NCI-H187 (cell line): ENCODE measurements around the gene FGF3.

Experiments
- DNase-seq, 2 experiments: peaks; one replicate each; lab custom pipeline; 2025; lab: John Stamatoyannopoulos, UW

The FGF3 gene

DNA sequence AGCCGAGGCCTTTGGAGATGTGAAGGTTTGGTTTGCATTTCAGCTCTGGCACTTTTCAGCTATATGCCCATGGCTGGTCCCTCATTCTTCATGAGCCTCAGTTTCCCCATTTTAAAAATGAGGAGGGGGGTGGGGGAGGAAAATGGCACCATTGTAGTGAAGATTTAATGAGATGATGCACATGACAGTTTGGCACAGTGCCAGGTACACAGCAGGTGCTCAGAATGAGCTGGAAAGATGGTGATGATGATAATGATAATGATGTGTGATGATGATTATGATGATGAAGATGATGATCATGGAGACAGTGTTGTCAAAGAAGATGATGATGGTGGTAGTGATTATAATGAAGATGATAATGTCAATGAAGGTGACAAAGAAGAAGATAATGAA lies 24.3 kb upstream of the FGF3 start:
- DNase-seq: no peak

DNA sequence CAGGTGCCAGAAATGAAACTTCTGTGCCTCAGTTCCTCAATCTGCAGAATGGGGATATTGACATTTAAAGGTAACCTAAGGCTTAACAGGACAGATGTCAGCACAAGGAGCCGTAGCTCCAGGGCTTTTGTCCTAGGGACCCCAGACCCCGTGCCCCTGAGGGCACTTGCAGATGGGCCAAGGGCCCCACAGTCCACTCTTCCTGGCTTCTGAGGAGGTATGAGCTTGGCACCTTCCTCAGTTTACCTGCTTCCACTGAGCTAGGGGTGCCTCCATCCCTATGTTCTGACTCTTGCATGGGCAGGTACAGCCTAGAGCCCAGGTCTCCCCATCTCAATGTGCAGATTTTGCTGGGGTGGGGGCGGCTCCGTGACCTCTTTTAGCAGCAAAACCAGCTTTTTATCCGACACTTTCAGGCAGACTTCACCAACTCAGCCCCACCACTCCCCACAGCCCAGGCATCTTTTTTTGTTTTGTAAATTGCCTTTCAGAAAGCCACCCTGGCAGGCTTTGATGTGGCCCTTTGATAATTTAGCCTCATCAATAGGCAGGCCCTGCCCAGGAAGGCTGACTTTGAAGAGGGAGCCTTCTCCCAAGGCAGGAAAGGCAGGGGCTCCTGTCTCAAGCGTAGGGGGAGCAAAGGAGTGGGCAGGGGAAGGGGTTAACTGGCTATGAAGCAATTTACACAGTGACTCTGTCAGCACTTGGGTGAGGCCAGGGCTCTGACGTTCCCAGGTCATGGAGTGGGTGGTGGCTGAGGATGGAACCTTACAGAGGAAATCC lies 23.7 kb upstream of the FGF3 start:
- no peak for DNase-seq

DNA sequence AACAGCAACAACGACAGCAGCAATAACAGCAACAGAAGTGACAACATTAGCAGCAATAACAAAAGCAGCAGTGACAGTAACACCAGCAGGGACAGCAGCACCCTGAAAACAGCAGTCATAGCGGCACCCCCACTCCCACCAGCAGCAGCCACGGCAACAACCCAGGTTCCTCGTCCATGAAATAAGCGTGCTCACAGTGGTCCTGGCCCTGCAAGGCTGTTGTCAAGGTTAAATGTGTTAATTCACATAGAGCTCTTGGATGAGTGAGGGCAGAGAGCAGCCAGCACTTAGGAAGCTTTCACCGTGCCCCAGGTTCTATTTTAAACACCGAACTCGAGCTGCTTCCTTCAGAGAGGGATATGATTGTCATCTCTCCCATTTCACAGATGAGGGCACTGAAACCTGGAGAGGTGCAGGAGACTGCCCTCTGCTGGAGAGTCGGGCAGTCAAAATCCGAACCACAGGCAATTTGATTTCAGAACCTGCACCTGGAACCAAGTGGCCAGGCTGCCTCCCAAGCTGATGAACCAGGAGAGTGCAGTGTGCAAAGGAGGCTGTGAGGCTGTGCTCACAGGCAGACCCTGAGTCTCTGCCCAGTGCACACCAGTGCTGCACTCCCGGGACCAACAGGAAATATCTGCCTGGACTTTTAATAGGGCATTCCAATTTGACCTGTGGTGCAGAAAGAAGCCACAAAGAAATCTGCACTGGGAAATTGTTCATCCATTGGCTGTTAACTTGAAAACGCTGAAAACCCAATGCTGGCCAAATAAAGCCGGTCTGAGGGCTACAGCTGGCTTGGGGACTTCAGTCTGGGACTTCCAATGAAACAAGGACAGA lies 22.9 kb upstream of the FGF3 start:
- no peak for DNase-seq

DNA sequence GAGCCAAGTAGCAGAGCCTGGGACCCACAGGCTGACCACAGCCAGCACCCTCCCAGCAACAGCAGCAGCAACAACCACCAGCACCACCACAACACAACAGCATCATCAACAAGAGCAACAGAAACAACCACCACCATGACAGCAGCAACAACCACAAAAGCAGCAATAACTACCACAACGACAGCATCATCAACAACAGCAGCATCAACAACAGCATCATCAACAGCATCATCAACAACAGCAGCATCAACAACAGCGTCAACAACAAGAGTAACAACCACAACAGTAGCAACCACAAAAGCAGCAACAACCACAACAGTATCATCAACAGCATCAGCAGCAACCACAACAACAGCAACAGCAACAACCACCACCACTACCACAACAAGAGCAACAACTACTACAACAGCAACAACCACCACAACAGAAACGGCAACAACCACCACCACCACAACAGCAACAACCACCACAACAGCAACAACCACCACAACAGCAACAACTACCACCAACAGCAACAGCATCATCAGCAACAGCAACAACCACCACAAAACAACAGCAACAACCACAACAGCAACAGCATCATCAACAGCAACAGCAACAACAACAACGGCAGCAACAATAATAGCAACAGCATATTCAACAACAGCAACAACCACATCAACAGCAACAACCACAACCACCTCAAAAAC lies 22.1 kb upstream of the FGF3 start:
- DNase-seq: no peak

DNA sequence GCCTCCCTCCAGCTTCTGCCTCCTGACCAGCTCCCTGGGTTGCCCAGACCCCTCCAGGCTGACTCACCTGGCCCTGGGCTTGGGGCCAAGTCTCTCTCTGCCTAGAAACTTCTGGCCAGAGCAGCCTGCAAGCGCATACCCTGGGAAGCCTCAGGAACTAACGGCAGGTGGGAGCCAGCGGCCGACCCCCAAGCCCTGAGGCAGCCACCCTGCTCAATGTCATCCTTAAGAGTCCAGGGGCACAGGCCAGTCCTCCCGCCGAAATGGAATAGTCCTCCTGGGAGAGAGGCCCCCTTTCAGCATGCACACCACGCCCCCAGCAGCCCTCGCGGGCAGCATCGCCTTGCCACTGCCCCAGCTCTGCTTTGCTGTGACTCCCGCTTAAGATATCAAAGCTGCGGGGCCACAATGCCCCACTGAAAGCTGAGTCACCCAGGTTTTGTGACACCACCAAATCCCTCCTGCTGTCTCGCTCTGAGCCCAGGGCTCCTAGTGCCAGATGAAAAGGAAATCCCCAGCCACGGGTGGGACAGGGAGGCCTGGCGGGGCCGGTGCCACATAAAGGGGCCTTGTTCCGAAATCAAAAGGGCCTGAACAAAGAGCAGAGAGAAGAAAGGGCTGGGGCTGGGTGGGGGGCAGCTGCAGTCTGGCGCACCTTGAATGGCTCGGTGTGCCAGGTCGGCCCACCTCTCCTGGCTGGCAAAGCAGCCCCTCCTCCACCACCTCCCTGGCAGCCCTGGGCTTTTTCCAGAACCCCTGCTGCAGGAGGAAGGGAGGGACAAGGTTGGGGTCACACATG lies 21.4 kb upstream of the FGF3 start:
- no peak for DNase-seq

DNA sequence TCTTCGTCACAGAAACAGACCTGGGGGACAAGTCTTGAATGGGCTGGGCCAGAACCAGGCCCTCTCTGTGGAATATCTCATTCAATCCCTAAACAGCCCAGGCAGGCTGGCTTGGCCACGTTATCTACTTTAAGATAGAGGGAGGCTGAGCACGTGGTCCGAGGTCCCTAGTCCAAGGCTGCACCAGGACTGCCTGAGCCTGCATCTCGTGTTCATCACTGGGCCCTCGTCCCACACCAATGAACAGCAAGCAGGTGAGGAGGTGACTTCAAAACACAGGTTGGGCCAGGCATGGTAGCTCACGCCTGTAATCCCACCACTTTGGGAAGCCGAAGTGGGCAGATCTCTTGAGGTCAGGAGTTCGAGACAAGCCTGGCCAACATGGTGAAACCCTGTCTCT lies 20.3 kb upstream of the FGF3 start:
- DNase-seq: no peak

DNA sequence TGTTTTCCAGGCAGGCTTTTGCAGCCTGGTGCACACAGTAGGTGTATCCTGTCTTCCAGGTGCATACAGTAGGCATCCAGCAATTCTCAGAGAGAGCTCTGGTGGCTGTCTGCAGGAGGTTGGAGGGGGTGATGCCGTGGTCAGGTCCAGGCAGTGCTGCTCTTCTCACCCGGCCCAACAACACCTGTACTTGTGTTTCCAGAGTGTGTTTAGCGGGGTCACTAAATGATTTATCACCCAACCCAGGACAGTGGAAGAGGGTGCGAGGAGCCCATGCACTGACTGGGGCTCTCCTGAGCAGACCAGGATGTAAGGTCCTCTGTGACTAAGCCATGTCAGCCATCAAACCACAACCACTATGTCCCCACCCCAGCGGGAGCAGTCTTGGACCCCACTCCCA lies 18.6 kb upstream of the FGF3 start:
- DNase-seq: no peak

DNA sequence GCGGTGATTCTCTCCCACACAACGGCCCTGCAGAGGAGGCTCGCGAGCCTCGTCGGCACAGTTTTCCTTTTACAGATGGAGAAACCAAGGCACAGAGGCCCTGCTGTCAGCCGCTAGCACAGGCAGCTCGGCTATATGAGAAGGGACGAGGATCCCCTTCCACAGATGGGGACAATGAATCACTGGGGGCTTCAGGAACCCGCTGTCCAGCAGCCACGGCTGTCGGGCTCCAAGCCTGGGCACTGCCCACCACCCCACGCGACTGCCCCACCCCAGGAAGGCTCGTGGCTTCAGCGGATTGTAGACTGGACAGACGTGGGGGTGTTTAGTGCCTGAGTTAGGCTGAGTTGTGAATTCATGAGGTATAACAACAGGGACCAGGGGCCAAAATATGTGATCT lies 17.2 kb upstream of the FGF3 start:
- no peak for DNase-seq

DNA sequence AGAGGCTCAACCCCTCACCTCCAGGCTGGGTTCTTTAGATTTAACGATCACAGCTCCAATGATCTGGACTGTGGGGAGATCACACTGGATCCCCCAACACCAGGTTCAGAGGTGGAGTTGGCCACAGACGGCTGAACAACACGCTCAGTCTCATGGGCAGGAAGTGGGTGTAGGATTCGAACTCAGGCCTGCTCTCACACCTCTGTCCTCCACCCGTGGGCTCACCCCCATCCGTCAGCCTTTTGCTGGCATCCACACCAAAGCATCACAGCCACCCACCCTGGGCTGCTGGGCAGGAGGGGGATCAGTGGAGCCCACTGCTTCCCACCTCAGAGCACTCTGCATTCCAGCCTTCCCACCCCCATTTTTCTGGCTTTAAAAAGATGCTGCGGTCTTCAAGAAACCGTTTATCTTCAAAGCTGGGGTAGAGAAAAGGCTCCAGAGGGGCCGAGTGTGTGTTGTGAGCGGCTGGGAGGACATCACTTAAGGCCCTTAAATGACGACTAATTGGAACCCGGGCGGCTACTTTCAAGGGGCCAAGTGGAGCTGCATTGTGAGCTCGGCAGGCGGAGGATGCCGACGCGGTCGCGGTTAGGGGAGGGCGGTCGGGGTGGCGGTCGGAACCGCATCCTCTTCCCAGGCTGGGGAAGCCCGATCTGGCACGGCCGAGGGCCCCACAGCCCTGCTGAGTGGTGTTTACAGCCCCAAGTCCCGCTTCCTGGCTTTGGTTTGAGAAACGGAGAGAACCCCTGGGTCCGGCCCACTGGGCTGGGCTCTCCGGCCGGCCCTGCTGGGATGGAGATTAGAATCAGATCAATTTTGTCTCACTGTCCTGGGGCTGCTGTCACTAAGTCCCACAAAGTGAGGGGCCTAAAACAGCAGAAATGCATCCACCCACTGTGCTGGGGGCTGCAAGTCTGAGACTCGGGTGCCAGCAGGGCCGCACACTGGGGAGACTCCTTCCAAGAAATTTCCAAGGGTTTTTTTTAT lies 15.9 kb upstream of the FGF3 start:
- no peak for DNase-seq

DNA sequence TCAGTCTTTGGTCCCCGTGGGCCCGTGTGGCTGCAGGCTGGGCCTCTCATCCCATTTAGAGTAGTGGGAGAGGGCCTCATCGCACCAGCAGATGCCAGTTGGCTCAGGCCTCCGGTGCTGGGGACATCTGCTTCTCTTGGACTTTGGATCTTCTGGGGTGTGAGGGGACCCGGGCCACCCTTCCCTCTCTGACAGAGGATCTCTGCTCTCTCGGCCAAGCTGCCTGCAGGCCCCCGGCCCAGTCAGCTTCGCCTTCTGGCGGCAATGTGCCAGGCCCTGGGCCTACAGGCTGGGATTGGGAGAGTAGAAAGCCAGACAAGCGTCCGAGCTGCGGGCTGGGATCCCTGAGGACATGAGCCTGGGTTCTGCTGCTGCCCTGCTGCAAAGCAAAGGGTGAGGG lies 15.0 kb upstream of the FGF3 start:
- no peak for DNase-seq

DNA sequence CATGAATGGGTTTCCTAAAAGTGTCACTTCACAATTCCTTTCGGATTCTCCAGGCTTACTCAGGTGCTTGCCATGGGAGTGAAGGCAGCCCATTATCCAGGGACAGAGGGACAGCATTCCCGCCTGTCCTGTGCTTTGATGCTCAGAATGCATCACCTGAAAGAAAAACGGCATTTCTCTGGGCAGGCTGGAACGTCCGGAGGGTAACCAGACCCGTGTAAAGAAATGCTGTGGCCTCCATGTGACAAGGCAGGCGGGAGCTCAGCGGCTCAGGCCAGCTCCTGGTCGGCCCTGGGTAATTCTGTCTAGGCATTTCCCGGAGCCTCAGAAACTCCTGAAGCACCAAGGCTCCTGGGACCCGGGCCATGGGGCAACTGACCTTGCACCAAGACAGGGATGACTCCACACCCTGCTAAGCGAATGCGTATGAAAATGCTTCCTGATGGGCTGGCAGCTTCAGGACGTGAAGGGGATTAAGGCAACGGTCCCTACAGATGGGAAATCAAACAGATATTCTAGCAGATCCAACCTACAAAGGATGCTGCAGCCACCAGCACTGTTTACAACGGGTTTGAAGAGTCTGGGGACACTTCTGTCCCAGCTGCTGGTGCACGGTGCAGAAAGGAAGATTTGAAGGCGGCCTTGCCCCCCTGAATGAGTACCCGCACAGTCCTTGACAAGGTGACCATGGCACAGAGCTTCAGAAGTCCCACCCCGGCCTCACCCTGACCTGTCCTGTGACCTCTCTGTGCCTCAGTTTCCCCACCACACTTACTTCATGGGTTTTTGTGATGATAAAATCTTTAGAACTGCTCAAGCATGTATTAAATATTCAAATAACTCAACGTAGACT lies 13.6 kb upstream of the FGF3 start:
- no peak for DNase-seq

DNA sequence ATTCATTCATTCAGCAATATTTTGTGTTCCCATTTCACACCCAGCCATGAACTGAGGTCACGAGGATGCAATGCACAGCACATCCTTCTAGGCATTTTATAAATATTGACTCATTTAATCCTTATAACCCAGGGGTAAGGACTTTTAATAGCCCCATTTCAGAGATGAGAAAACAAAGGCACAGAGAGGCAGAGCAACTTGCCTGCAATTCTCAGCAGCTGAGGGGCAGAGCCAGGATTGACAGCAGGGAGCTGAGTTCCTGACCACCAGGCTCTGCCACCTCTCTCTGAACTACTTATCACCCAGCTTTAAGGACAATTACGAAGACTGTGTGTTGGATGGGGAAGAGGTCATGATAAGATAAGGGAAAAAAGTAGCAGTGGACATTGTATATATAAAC lies 12.8 kb upstream of the FGF3 start:
- no peak for DNase-seq

DNA sequence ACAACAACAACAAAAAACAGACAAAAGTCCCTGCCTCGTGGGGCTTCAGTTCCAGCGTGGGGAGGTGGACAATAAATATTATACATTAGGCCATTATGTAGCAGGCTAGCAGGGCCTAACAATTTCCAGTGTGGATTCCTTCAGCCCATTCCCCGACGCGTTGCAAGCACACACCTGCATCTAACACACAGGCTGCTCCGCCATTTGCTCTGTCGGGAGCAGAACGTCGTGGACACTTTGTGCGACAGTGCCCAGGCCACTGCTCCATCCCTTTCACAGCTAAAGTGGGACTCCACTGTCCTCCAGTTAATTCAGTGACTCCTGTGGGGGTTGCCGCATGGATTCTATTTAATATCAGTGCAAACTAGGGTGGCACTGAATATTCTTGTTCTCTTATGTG lies 10.9 kb upstream of the FGF3 start:
- no peak for DNase-seq

DNA sequence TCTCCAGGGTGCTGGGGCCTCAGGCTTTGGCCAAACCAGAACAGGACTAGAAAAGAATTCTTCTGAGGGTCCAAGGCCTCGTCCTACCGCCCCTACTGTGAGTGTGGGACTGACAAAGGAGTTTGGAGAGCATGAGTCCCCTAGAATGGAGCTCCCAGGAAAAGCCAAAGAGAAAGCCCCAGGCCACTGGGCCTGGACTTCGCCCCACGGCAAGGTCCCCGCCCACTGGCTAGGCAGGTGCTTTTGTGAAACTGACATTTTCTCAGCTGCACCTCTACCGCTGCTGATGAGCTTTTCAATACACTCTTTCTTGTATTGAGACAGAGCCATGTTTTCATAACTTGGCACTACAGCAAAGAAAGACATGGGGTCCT lies 9.7 kb upstream of the FGF3 start:
- DNase-seq: no peak

DNA sequence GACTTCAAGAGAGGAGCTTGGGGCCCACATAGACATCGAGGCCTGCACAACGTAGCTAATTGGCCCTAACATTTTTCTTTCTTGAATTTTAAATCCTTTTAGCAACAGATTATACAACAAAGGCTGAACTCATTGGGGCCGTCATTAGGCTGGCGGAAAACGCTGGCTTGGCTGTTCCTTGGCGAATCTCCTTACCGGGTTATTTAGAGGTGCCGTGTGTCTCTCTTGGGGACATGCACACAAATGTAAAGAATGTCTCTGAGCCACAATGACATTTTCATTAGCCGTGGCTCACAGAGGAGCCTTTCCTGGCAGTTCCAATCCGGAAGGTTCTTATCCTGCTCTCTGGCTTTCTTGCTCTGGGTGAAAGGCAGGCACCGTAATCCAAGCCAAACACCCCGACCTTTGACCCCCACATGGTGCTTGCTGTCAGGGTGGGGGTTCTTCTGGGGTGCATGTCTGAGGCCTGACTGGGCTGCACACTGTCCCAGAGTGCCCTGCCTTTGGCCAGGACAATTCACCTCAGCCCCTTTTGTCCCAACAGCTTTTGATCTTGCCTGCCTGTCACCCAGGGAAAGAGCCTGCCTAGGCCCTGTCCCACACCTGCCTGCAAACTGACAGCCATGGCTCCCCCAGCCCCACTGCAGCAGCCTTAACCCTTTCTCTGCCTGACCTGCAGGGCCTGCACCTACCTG lies 9.2 kb upstream of the FGF3 start:
- DNase-seq: no peak

DNA sequence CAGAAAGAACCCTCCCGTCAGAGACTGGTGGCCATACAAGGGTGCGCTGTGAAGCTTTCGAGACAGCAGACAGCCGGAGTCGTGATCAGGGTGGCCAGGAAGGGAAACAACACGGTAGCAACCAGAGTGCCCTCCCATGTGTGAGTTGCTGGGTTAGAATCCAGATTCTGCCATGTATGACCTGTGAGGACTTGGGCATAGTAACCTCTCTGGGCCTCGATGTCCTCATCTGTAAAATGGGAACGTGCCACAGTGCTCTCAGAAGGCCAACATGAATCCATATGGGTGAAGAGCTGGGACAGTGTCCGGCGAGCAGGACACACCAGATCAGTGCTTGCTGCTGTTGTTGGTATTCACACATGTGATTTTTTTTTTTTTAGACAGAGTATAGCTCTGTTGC lies 7.6 kb upstream of the FGF3 start:
- no peak for DNase-seq

DNA sequence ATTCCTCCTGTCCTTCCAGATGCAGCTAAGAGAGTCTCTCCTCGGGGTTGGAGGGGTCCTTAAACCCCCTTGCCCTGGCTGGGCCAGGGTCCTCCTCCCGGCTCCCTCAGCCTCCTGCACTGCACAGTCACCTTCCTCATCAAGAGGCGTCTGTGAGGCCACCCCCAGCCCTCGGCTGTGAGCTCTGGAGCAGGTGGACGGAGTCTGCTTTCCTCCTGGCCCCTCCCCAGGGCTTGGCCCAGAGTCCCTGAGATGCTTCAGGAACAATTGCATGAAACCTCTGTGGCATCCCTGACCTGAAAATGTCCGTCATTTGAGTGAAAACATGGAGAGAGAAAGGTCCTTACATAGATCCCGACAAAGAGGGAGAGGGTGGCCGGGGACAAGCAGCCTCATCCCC lies 6.7 kb upstream of the FGF3 start:
- DNase-seq: no peak

DNA sequence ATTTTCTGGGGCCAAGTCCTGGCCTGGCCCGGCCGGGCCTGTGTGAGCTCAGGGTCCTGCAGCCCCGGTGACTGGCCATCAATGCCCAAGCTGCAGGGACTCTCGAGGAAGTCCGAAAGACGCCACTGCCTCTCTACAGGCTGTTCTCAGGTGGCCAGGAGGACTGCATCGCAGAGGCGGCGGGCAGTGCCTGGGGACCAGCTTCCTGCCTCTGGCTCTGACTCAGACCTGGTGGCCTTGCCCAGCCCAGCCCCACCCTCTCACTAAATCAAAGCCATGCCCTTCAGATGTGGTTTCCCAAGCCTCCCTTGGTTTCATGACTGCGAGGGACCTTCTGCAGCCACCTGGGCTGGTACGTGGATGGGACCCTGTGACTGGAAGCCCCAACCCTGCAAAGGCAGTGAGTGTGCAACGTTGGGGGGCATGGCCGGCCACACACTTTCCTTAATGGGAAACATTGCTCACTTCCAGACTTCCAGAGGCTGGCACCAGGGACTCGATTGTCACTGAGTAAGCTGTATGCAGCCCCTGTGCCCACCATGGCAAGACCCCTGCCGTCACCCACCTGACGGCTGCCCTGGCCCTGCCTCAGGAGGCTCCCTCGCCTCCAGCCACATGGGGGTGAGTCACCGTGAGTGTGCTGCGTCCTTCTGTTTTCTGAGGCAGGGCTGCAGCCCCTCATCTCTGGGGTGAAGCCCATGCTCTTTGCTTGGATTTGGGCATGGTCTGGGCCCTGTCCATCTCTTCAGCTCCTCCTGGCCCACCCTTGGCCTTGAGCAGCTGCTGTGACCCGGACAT lies 6.0 kb upstream of the FGF3 start:
- no peak for DNase-seq
